SW480 (cell line): ENCODE measurements around the gene CACNA1D.
A peak's percentile ranks its signal among the peaks of the same experiment; 100 is the strongest.
"Not testable (repeated sequence)": the region's sequence is repeated elsewhere in the genome, so short reads cannot be mapped to it uniquely, and the experiment has no call there.

Source experiments
- DNase-seq: peaks from one replicate; pipeline ENCODE4 v3.0.0-alpha.2; 2016; ENCODE audit warnings: low spot score

Gene CACNA1D

DNA sequence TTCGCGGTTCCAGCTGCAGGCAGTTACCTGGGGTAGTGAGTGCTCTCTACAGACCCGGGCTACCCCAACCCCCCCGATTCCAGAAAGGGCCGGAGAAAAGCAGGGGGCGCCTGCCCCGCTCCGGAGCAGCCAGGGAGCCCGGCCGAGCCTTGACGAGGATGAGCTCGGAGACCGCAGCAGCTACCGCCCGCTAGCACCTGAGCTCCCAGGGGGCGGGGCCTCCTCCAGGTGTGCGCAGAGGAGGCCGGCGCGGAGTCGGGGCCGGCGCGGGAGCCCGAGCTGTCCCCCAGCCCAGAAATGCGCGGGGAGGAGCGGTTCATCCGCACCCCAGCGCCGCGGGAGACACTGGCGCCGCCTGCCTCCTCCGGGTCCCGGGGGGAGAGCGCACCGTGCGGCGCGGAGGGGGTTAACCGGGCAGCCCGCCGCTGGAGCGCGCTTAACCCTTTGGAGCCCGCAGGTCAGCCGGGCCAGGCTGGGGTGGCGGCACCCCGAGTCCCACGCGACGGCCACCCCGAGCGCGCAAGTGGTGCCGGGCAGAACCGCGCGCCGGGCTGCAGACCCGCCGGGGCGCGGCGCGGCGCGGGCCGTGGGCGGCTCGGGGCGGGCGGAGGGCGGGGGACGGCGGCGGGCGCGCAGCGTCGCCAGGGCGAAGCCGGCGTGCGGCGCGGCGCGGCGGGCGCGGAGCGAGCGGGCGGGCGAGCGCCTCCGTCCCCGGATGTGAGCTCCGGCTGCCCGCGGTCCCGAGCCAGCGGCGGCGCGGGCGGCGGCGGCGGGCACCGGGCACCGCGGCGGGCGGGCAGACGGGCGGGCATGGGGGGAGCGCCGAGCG is at the start of gene CACNA1D:
Gene CACNA1D, plus strand, starts transcription at position 649 of the 829 bp plus-strand sequence. CDS start 556 bp downstream, outside the sequence.
- peak; percentile 71 for DNase-seq

DNA sequence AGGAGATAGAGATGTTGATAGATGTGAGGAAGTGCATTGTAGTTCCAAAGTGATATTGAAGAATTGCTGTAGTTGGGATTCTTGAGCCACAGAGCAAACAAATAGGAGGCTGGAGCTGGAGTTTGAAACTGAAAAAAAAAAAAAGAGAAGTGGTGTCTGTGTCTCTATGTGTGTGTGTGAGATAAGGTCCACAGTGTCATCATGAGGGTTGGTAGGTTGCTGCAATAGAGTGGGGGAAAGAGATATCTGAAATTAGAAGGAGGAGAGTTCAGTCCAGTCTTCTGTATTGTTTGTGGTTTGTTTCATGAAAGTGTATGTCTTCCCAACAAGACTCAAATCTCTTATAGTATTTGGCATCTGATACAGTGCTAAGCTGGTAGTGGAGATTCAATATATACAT is 37.3 kb upstream of the CACNA1D start:
- DNase-seq: no peak

GRCh38 chr3:53460326-53460725 is 34.1 kb upstream of the CACNA1D start:
- no peak for DNase-seq

GRCh38 chr3:53464424-53464823 is 30.0 kb upstream of the CACNA1D start:
- no peak for DNase-seq

DNA sequence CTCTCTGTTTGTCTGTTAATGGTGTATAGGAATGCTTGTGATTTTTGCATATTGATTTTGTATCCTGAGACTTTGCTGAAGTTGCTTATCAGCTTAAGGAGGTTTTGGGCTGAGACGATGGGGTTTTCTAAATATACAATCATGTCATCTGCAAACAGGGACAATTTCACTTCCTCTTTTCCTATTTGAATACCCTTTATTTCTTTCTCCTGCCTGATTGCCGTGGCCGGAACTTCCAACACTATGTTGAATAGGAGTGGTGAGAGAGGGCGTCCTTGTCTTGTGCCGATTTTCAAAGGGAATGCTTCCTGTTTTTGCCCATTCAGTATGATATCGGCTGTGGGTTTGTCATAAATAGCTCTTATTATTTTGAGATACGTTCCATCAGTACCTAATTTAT is 24.7 kb upstream of the CACNA1D start:
- not testable (repeated sequence) for DNase-seq

GRCh38 chr3:53473422-53473821 is 21.0 kb upstream of the CACNA1D start:
- DNase-seq: no peak

- not testable (repeated sequence) for DNase-seq
These were observed 18.0 kb upstream of the CACNA1D start for GRCh38 chr3:53476372-53476771.

DNA sequence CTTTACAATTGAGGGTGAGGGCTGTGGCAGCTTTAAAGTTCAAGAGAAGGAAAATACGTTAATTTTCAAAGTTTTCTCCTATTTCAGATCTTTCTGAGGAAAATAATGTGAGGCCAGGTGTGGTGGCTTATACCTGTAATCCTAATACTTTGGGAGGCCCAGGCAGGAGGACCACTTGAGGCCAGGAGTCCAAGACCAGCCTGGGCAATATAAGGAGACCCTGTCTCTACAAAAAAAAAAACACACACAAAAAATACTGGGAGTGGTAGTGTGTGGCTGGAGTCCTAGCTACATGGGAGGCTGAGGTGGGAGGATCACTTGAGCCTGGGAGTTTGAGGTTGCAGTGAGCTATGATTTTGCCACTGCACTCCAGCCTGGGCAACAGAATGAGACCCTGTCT is 16.7 kb upstream of the CACNA1D start:
- DNase-seq: not testable (repeated sequence)

DNA sequence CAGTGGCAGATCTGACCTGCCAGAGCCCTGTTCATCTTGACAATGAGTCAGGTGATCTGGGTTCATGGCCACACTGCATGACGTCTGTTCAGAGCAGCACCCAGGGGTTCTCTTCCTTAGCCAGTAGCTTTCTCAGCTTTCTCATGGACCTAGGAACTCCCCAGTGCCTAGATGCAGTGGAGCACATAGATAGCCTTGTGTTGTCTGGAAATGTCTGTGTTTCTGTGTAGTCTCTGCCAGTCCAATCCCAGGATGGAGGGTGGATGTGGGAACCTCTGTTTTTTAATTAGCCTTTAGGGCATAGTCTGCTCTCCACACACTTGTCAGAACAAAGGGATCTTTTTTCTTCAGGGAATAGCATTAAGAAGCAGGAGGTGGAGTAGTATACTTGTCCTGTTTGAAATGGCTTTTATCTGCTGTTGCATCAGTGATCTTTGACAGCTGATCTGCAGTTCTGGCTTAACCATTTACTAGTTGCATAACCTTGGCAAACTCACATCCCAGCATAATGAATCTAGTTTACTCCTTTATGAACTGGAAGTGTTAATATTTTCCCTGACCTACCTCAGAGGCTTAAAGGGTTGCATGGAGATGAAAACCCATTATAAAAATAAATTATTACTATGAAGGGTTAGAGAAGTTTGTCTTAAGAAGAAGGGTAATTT is 16.1 kb upstream of the CACNA1D start:
- DNase-seq: peak; percentile 81

- no peak for DNase-seq
These were observed 15.3 kb upstream of the CACNA1D start for GRCh38 chr3:53478921-53479664.

DNA sequence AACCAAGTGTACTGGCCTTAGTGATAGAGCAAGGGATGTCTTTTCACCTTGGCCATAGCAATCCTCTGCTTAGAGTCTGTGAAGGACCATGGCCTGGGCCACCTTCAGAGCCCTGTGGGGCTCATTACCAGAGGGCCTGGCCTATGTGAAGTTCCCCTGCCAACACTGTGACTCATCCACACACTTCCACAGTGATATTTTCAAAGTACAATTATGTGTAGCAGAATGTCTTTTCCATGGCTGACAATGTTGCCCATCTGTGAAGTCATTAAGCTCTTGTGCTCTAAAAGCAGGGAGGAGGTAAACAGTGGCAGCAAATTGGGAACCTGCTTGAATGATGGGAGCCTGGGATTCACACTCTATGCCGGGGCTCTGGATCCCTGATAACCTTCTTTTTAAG is 12.2 kb upstream of the CACNA1D start:
- no peak for DNase-seq

GRCh38 chr3:53483821-53484220 is 10.6 kb upstream of the CACNA1D start:
- DNase-seq: no peak

GRCh38 chr3:53484984-53485383 is 9.4 kb upstream of the CACNA1D start:
- no peak for DNase-seq

- no peak for DNase-seq
These were observed 8.6 kb upstream of the CACNA1D start for GRCh38 chr3:53485675-53486403.

DNA sequence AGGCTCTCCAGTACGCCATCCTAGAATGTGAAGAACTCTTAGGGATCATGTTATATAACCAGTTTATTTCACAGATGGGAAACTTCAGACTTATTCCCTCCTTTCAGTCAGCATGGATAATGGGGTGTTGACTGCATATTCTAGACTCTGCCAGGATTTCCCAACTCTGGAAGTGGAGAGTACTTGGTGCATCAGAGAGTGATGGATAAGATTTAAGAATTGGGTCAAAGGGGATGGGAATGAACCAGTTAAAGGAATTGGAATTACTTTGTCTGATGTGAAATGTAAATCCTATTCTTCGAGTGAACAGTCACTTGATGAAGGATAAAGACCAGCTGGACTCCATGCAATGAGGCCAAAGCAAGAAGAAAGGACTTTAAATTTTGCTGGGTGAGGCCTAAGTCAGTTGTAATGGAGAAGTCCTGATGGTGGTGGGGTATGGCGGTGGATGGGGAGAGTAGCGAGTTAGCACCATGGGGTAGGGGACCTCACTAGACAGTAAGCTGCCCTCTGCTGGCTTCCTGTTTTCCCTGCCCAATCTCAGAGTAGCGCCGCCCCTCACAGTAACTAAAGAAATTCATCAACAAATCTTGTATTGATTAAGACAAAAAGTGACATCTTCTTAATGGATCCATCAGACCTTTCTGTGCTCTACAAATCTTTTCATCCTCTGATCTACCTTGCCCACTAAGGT is 7.3 kb upstream of the CACNA1D start:
- no peak for DNase-seq

GRCh38 chr3:53489386-53489785 is 5.0 kb upstream of the CACNA1D start:
- no peak for DNase-seq

DNA sequence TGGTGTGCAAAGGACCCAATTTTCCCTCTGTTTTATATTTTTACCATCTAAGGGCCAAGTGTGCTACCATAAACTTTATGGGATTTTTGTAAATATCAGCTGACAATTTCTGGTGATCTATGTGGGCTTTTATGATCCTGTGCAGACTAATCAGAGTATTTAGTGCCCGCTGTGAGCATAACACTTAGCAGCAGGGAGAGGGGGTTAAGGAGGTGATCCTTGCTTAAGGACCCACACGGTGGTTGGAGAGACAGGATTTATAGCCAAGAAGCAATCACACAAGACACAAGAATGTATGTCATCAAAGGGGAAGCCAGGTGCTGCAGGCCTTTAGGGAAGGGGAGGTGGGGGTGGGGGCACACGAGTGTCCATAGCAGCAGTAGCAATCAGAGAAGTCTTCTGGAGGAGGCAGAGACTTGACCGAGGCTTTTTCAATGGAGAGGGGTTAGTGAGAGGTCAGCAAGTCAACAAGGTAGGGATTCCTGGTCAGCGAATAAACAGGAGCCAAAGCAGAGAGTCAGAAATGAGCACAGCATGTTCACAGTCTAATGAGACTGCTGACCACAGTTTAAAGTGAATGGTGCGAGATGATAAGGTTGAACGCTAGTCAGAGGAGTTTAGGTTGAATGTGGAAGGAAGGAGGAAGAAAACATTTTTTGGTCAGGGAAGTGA is 4.5 kb upstream of the CACNA1D start:
- DNase-seq: no peak

GRCh38 chr3:53490459-53490968 is 3.9 kb upstream of the CACNA1D start:
- DNase-seq: no peak

- no peak for DNase-seq
These were observed 3.1 kb upstream of the CACNA1D start for GRCh38 chr3:53491276-53491675.

DNA sequence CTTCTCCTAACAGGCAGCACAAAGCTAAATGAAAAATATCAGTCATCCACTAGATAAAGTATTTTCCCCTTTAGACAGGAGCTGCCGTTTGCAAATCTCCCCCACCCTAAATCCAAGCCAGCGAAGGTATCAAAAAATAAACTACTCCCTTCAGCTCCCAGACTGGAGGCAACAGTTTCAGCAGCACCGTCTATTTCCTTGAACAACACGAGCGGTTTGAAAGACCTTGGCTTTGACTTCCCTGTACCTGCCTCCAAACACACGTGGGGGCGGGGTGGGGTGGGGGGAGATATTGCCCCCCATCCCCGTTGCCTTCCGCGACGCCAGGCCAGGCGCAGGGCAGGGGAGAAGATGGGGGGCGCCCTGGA is 832 bp upstream of the CACNA1D start:
- DNase-seq: no peak

DNA sequence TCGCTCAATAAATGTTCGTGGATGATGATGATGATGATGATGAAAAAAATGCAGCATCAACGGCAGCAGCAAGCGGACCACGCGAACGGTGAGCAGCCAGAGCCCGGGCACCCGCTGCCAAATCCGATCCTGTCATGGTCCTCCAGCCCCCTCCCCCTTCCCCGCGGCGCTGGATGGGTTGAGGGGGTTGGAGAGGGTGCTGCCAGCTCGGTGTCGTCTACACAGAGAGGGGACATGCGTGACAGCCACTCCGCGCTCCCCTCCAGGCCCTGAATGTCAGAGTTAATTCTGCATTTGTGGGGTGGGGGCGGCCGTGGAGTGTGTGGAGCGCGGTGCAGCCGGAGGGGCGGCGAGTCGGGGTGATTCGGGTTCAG is 722 bp downstream of the CACNA1D start:
- no peak for DNase-seq
